ENCODE measurements around the gene CES2.
A peak's percentile ranks its signal among the peaks of the same experiment; 100 is the strongest.
"Not testable (repeated sequence)": the region's sequence is repeated elsewhere in the genome, so short reads cannot be mapped to it uniquely, and the experiment has no call there.

CES2 gene

GRCh38 chr16:66953462-66954096 lies 18.3 kb downstream of the CES2 start:
- no peak for DNase-seq (ENCODE audit: low read depth in 3 of 3)

GRCh38 chr16:66954097-66954659 lies 18.9 kb downstream of the CES2 start:
- DNase-seq (ENCODE audit: low read depth in 3 of 3): peak; percentile 50 to 65 (median 59)

- not testable (repeated sequence) for DNase-seq (ENCODE audit: low read depth in 3 of 3)
These were observed 20.2 kb downstream of the CES2 start for GRCh38 chr16:66955363-66956153.

- not testable (repeated sequence) for DNase-seq (ENCODE audit: low read depth in 3 of 3)
These were observed 20.8 kb downstream of the CES2 start for GRCh38 chr16:66956154-66956457.

GRCh38 chr16:66958857-66959703 lies 23.8 kb downstream of the CES2 start:
- DNase-seq (ENCODE audit: low read depth in 3 of 3): no peak

- no peak for DNase-seq (ENCODE audit: low read depth in 3 of 3)
These were observed 24.4 kb downstream of the CES2 start for GRCh38 chr16:66959704-66960161.

- no peak for DNase-seq (ENCODE audit: low read depth in 3 of 3)
These were observed 25.0 kb downstream of the CES2 start for GRCh38 chr16:66960270-66960669.

- DNase-seq (ENCODE audit: low read depth in 3 of 3): peak in 1 of 3 experiments; percentile 27
These were observed 25.9 kb downstream of the CES2 start, which contains the start of gene CES3 for GRCh38 chr16:66961065-66961744. TSS of gene CES3 (plus strand) at chr16:66961266. CDS start at chr16:66961308, 42 bp downstream.

- no peak for DNase-seq (ENCODE audit: low read depth in 3 of 3)
These were observed 26.6 kb downstream of the CES2 start for GRCh38 chr16:66961914-66962313.

GRCh38 chr16:66964049-66964448 lies 28.7 kb downstream of the CES2 start:
- DNase-seq (ENCODE audit: low read depth in 3 of 3): no peak

GRCh38 chr16:66968847-66969246 lies 33.5 kb downstream of the CES2 start:
- DNase-seq (ENCODE audit: low read depth in 3 of 3): no peak

- no peak for DNase-seq (ENCODE audit: low read depth in 3 of 3)
These were observed 35.7 kb downstream of the CES2 start for GRCh38 chr16:66970775-66971720.

- no peak for DNase-seq (ENCODE audit: low read depth in 3 of 3)
These were observed 37.7 kb downstream of the CES2 start for GRCh38 chr16:66972983-66973382.

GRCh38 chr16:66973716-66974115 lies 38.4 kb downstream of the CES2 start:
- no peak for DNase-seq (ENCODE audit: low read depth in 3 of 3)

- DNase-seq (ENCODE audit: low read depth in 3 of 3): not testable (repeated sequence)
These were observed 39.0 kb downstream of the CES2 start for GRCh38 chr16:66974156-66974931.

GRCh38 chr16:66974932-66975246 lies 39.6 kb downstream of the CES2 start:
- peak in 2 of 3 experiments; percentile 6 to 10 for DNase-seq (ENCODE audit: low read depth in 3 of 3)

GRCh38 chr16:66975302-66975893 lies 40.1 kb downstream of the CES2 start:
- DNase-seq (ENCODE audit: low read depth in 3 of 3): no peak

- DNase-seq (ENCODE audit: low read depth in 3 of 3): no peak
These were observed 41.4 kb downstream of the CES2 start for GRCh38 chr16:66976746-66977145.
